Astrocyte (in vitro differentiated cells and primary cell): Measurements from ENCODE around the gene MPP7.
"Not testable (repeated sequence)": the region's sequence is repeated elsewhere in the genome, so short reads cannot be mapped to it uniquely, and the experiment has no call there.

Experiments
- CTCF ChIP-seq: IDR thresholded peaks from 2 replicates; pipeline ENCODE4 v1.5.1; 2011; ENCODE audit warnings: low read depth, mild to moderate bottlenecking, inconsistent platforms, low read length, moderate library complexity; ENCODE audit not compliant: insufficient read depth
- EZH2 ChIP-seq: IDR thresholded peaks from 2 replicates; pipeline ENCODE4 v1.6.1; 2012; ENCODE audit warnings: mild to moderate bottlenecking, low read length, inconsistent platforms; ENCODE audit not compliant: insufficient read depth

GRCh38 chr10:28319061-28319460 is 16.2 kb upstream of the MPP7 start:
- TF ChIP-seq CTCF, EZH2: not testable (repeated sequence)
